Spleen (tissue), 11 donors: ENCODE data around the gene SOX13. TPM values are rescaled to one million over a fixed set of nuclear protein-coding genes. Genes with fewer than 3 reads are reported as not detected.

Experiments
- DNase-seq: peaks from one replicate; pipeline ENCODE4 v3.0.0-alpha.2; 2020
- H3K27ac ChIP-seq, 8 donors: fragments of 200-600 bp; sonication (generic) in 7 of 8; 1 replicate in 4 of 8; 2 replicates in 4 of 8; pipeline versions ENCODE4 v1.5.0 to v1.8.0; 2016 to 2021; ENCODE audit warnings: inconsistent platforms in 4 of 8, mild to moderate bottlenecking in 4 of 8, moderate library complexity in 1 of 8
- H3K27me3 ChIP-seq, 7 donors: fragments of 200-600 bp; sonication (generic) in 6 of 7; replicated peaks in 1 of 7; 1 replicate in 4 of 7; 2 replicates in 3 of 7; pipeline versions ENCODE4 v1.5.0 to v1.8.0; 2016 to 2021; ENCODE audit warnings: inconsistent platforms in 3 of 7, mild to moderate bottlenecking in 1 of 7
- H3K36me3 ChIP-seq, 6 donors: fragments of 200-600 bp; sonication (generic) in 5 of 6; 1 replicate in 4 of 6; 2 replicates in 2 of 6; pipeline versions ENCODE4 v1.5.0 to v1.8.0; 2016 to 2021; ENCODE audit warnings: inconsistent platforms in 2 of 6
- H3K4me1 ChIP-seq, 6 donors: fragments of 200-600 bp; sonication (generic) in 5 of 6; 1 replicate in 3 of 6; 2 replicates in 3 of 6; pipeline versions ENCODE4 v1.5.0 to v1.8.0; 2016 to 2021; ENCODE audit warnings: inconsistent platforms in 3 of 6
- H3K4me3 ChIP-seq, 8 donors: fragments of 200-600 bp; sonication (generic) in 7 of 8; 1 replicate in 4 of 8; 2 replicates in 4 of 8; pipeline versions ENCODE4 v1.5.0 to v1.8.0; 2016 to 2021; ENCODE audit warnings: inconsistent platforms in 4 of 8, mild to moderate bottlenecking in 4 of 8, moderate library complexity in 2 of 8
- H3K9me3 ChIP-seq, 8 donors: fragments of 200-600 bp; sonication (generic) in 7 of 8; 1 replicate in 4 of 8; 2 replicates in 4 of 8; pipeline versions ENCODE4 v1.5.0 to v1.8.0; 2016 to 2021; ENCODE audit warnings: inconsistent platforms in 4 of 8
- CTCF ChIP-seq, 11 experiments: fragments of 200-600 bp in 7 of 11; fragments of 450-650 bp in 4 of 11; sonication (generic) in 4 of 11; IDR thresholded peaks in 8 of 11; conservative IDR thresholded peaks in 3 of 11; 1 replicate in 7 of 11; 2 replicates in 4 of 11; pipeline versions ENCODE4 v1.4.0 to v1.8.0; 2016 to 2021; ENCODE audit warnings: antibody characterized with exemption in 11 of 11, inconsistent platforms in 4 of 11, mild to moderate bottlenecking in 1 of 11
- POLR2A ChIP-seq, 3 donors: fragments of 450-650 bp; IDR thresholded peaks; one replicate each; pipeline ENCODE4 v1.5.1; 2017; ENCODE audit warnings: antibody characterized with exemption in 3 of 3, mild to moderate bottlenecking in 1 of 3
- POLR2AphosphoS5 ChIP-seq, 3 donors: sonication (generic); formaldehyde crosslinking; IDR thresholded peaks; one replicate each; pipeline ENCODE4 v1.5.1; 2017; ENCODE audit warnings: antibody characterized with exemption in 3 of 3
- WGBS, 5 donors: extraction: QIAGEN DNeasy Blood & Tissue Kit in 3 of 5; methylation state at CpG; one replicate each; pipeline versions ENCODE4 v1.1.5 to v1.1.7; 2013 to 2018; 5-methylcytosine and 5-hydroxymethylcytosine counted together
- intact Hi-C: fragments of 100-400 bp; cut with DNase I; formaldehyde crosslinking; loops from one replicate; pipeline ENCODE4 v1.15.0; 2023; ENCODE audit warnings: low total_unique reads
- polyA plus RNA-seq, 3 donors: library from polyadenylated mRNA; stranded (reverse); fragments of 200-250 nt; gene quantifications; one replicate each; pipeline ENCODE4 v1.2.1, GENCODE V29; 2013
- total RNA-seq, 7 donors: library from RNA; depleted of rRNA in 3 of 7; stranded (reverse); fragments of >200 nt in 3 of 7; fragmentation: NEBNext Ultra II Directional in 4 of 7; extraction: Animal tissue kit (Norgen Biotek cat#: 25700) in 4 of 7; gene quantifications; one replicate each; pipeline versions ENCODE4 v1.1.0 to v1.2.1, GENCODE V29; 2016 to 2021
- donor health status: healthy with polysubstance abuse.
- donor health status: DM: no; HTN: no; CAD: no; lungs with moderate emphysema.
- donor health status: DM: no; HTN: no; CAD: no.
- donor health status: Bipolar disorder and iron deficiency.
- donor health status: healthy.
- donor health status: DM: no; HTN: no; CAD: no.
- donor health status: DM: yes; HTN: yes; CAD: no.

The SOX13 gene
- total and polyA plus RNA-seq, 10 donors = 2.0 to 28.7 (median 18.0) TPM

- H3K27me3 ChIP-seq = no peaks in the 10 kb centered on the region
- no peaks in the 10 kb centered on the region for H3K9me3 ChIP-seq
- H3K4me1 ChIP-seq = peaks cover 11 to 79% (median 33%) of the 10 kb centered on the region in 6 donors
- H3K36me3 ChIP-seq = no peaks in the 10 kb centered on the region
- DNase-seq = no peak
- TF ChIP-seq POLR2A (IDR thresholded peaks at IDR 0.05) (no peak), POLR2AphosphoS5 (IDR thresholded peaks at IDR 0.05) (no peak), CTCF (IDR thresholded peaks at IDR 0.05 in 8 of 11, conservative IDR thresholded peaks at IDR 0.05 in 3 of 11) (no peak)
- peak overlapping the region in 3 of 8 donors; percentile 14 to 72 (median 21) for H3K27ac ChIP-seq
- 68 to 83% (median 79%) methylated on average over 12 of the region's 12 CpGs for WGBS, 5 donors
- intact Hi-C loops = no loop called here
- H3K4me3 ChIP-seq = no peak overlapping the region
These were observed 19.9 kb downstream of the SOX13 start for GRCh38 chr1:204092632-204093420.

GRCh38 chr1:204093421-204093717 is 20.5 kb downstream of the SOX13 start:
- Histone ChIP-seq H3K27me3 (no peaks in the 10 kb centered on the region), H3K27ac (peak overlapping the region in 3 of 8 donors; percentile 21 to 72 (median 48)), H3K9me3 (no peaks in the 10 kb centered on the region), H3K4me3 (no peak overlapping the region), H3K36me3 (no peaks in the 10 kb centered on the region), H3K4me1 (peaks cover 11 to 74% (median 32%) of the 10 kb centered on the region in 6 donors)
- intact Hi-C loops = no loop called here
- TF ChIP-seq POLR2AphosphoS5 (IDR thresholded peaks at IDR 0.05) = peak; percentile 24 to 39 (median 36)
- no peak for TF ChIP-seq POLR2A (IDR thresholded peaks at IDR 0.05)
- WGBS, 5 donors = 59 to 66% (median 63%) methylated on average over 3 to 4 of the region's 4 CpGs
- DNase-seq = no peak

GRCh38 chr1:204093781-204094180 is 20.9 kb downstream of the SOX13 start:
- no peak for DNase-seq
- H3K27ac ChIP-seq = peak overlapping the region in 3 of 8 donors; percentile 44 to 72 (median 48)

GRCh38 chr1:204094313-204094729 is 21.4 kb downstream of the SOX13 start:
- no peaks in the 10 kb centered on the region for H3K36me3 ChIP-seq
- intact Hi-C loops = no loop called here

More at GRCh38 chr1:204093781-204094180, 20.9 kb downstream of the SOX13 start:
- H3K4me1 ChIP-seq = peaks cover 11 to 70% (median 30%) of the 10 kb centered on the region in 6 donors
- intact Hi-C loops = no loop called here
- H3K9me3 ChIP-seq = no peaks in the 10 kb centered on the region
- WGBS, 5 donors = 72 to 85% (median 76%) methylated on average over 2 of the region's 2 CpGs
- H3K27me3 ChIP-seq = no peaks in the 10 kb centered on the region
- TF ChIP-seq CTCF (IDR thresholded peaks at IDR 0.05 in 8 of 11, conservative IDR thresholded peaks at IDR 0.05 in 3 of 11) = no peak
- TF ChIP-seq POLR2A (IDR thresholded peaks at IDR 0.05) = no peak
- TF ChIP-seq POLR2AphosphoS5 (IDR thresholded peaks at IDR 0.05) = no peak
- H3K4me3 ChIP-seq = no peak overlapping the region
- no peaks in the 10 kb centered on the region for H3K36me3 ChIP-seq

More at GRCh38 chr1:204094313-204094729, 21.4 kb downstream of the SOX13 start:
- TF ChIP-seq CTCF (IDR thresholded peaks at IDR 0.05 in 8 of 11, conservative IDR thresholded peaks at IDR 0.05 in 3 of 11) = no peak
- TF ChIP-seq POLR2A (IDR thresholded peaks at IDR 0.05) = no peak
- TF ChIP-seq POLR2AphosphoS5 (IDR thresholded peaks at IDR 0.05) = no peak
- Histone ChIP-seq H3K4me1 (peaks cover 11 to 64% (median 28%) of the 10 kb centered on the region in 6 donors), H3K27ac (peak overlapping the region in 6 of 8 donors; percentile 20 to 72 (median 42)), H3K27me3 (no peaks in the 10 kb centered on the region), H3K9me3 (no peaks in the 10 kb centered on the region), H3K4me3 (no peak overlapping the region)
- whole genome bisulfite sequencing, 5 donors = 41 to 66% (median 60%) methylated on average over 5 to 6 of the region's 6 CpGs
- no peak for DNase-seq
